HEK293 (cell line): Measurements from ENCODE around the gene FHL2.
A peak's percentile ranks its signal among the peaks of the same experiment; 100 is the strongest.

Experiments used
- GLI4 ChIP-seq: fragments of 450-650 bp; formaldehyde crosslinking; IDR thresholded peaks from 2 replicates; pipeline ENCODE4 v1.5.1; 2016; ENCODE audit warnings: missing biosample characterization, missing genetic modification characterization
- KLF7 ChIP-seq: fragments of 450-650 bp; formaldehyde crosslinking; IDR thresholded peaks from 2 replicates; pipeline ENCODE4 v1.5.1; 2016; ENCODE audit warnings: missing biosample characterization, missing genetic modification characterization, borderline replicate concordance
- PATZ1 ChIP-seq: fragments of 450-650 bp; formaldehyde crosslinking; IDR thresholded peaks from 2 replicates; pipeline ENCODE4 v1.5.1; 2016; ENCODE audit warnings: missing biosample characterization, missing genetic modification characterization
- PRDM10 ChIP-seq: fragments of 450-650 bp; formaldehyde crosslinking; IDR thresholded peaks from 2 replicates; pipeline ENCODE4 v1.5.1; 2016; ENCODE audit warnings: missing biosample characterization, missing genetic modification characterization
- SP7 ChIP-seq: fragments of 450-650 bp; formaldehyde crosslinking; IDR thresholded peaks from 2 replicates; pipeline ENCODE4 v1.5.1; 2016; ENCODE audit warnings: missing biosample characterization, missing genetic modification characterization
- ZBTB17 ChIP-seq: fragments of 450-650 bp; formaldehyde crosslinking; IDR thresholded peaks from 2 replicates; pipeline ENCODE4 v1.5.1; 2016; ENCODE audit warnings: missing biosample characterization, missing genetic modification characterization
- ZBTB48 ChIP-seq: fragments of 450-650 bp; formaldehyde crosslinking; IDR thresholded peaks from 2 replicates; pipeline ENCODE4 v1.5.1; 2016; ENCODE audit warnings: missing biosample characterization, missing genetic modification characterization
- ZBTB7A ChIP-seq: fragments of 450-650 bp; formaldehyde crosslinking; IDR thresholded peaks from 2 replicates; pipeline ENCODE4 v1.5.1; 2016; ENCODE audit warnings: low read depth, missing biosample characterization, missing genetic modification characterization
- ZBTB8A ChIP-seq: fragments of 450-650 bp; formaldehyde crosslinking; IDR thresholded peaks from 2 replicates; pipeline ENCODE4 v1.5.1; 2016; ENCODE audit warnings: missing biosample characterization, missing genetic modification characterization
- ZEB2 ChIP-seq: fragments of 450-650 bp; formaldehyde crosslinking; IDR thresholded peaks from 2 replicates; pipeline ENCODE4 v1.5.1; 2016; ENCODE audit warnings: missing biosample characterization, missing genetic modification characterization
- ZFP37 ChIP-seq: fragments of 450-650 bp; formaldehyde crosslinking; IDR thresholded peaks from 2 replicates; pipeline ENCODE4 v1.5.1; 2016; ENCODE audit warnings: missing biosample characterization, missing genetic modification characterization
- ZNF112 ChIP-seq: fragments of 450-650 bp; formaldehyde crosslinking; IDR thresholded peaks from 2 replicates; pipeline ENCODE4 v1.5.0; 2017; ENCODE audit warnings: missing biosample characterization, missing genetic modification characterization
- ZNF121 ChIP-seq: fragments of 450-650 bp; formaldehyde crosslinking; IDR thresholded peaks from 2 replicates; pipeline ENCODE4 v1.5.1; 2016; ENCODE audit warnings: missing biosample characterization, missing genetic modification characterization
- ZNF148 ChIP-seq: fragments of 450-650 bp; formaldehyde crosslinking; IDR thresholded peaks from 2 replicates; pipeline ENCODE4 v1.5.0; 2017; ENCODE audit warnings: missing biosample characterization, missing genetic modification characterization, borderline replicate concordance
- ZNF335 ChIP-seq: fragments of 450-650 bp; formaldehyde crosslinking; conservative IDR thresholded peaks from 2 replicates; pipeline ENCODE4 v1.5.1; 2016; ENCODE audit warnings: missing biosample characterization, missing genetic modification characterization
- ZNF518A ChIP-seq: fragments of 450-650 bp; formaldehyde crosslinking; conservative IDR thresholded peaks from 2 replicates; pipeline ENCODE4 v1.5.1; 2016; ENCODE audit warnings: low read depth, missing biosample characterization, missing genetic modification characterization
- ZNF600 ChIP-seq: fragments of 450-650 bp; formaldehyde crosslinking; IDR thresholded peaks from 2 replicates; pipeline ENCODE4 v1.5.1; 2016; ENCODE audit warnings: missing biosample characterization, missing genetic modification characterization
- ZNF610 ChIP-seq: fragments of 450-650 bp; formaldehyde crosslinking; IDR thresholded peaks from 2 replicates; pipeline ENCODE4 v1.5.1; 2016; ENCODE audit warnings: missing biosample characterization, missing genetic modification characterization, borderline replicate concordance
- ZNF629 ChIP-seq: fragments of 450-650 bp; formaldehyde crosslinking; IDR thresholded peaks from 2 replicates; pipeline ENCODE4 v1.5.1; 2017; ENCODE audit warnings: missing biosample characterization, missing genetic modification characterization
- ZNF76 ChIP-seq: fragments of 450-650 bp; formaldehyde crosslinking; IDR thresholded peaks from 2 replicates; pipeline ENCODE4; 2016; ENCODE audit warnings: low read depth, missing biosample characterization, missing genetic modification characterization, borderline replicate concordance
- ZNF785 ChIP-seq: fragments of 450-650 bp; formaldehyde crosslinking; IDR thresholded peaks from 2 replicates; pipeline ENCODE4 v1.5.1; 2016; ENCODE audit warnings: missing biosample characterization, missing genetic modification characterization
- ZXDB ChIP-seq: fragments of 450-650 bp; formaldehyde crosslinking; IDR thresholded peaks from 2 replicates; pipeline ENCODE4 v1.5.1; 2016; ENCODE audit warnings: missing biosample characterization, missing genetic modification characterization

The FHL2 gene

GRCh38 chr2:105398336-105399206, at the start of gene FHL2 (continued):
- no peak for TF ChIP-seq ZNF518A (tag by site-specific recombination)
- TF ChIP-seq ZBTB48 (tag by site-specific recombination), result peak; percentile 52; the same call in 1 of the 2 replicates
- TF ChIP-seq ZNF121, result no peak
- peak; percentile 61; the same call in 1 of the 2 replicates for TF ChIP-seq ZBTB8A (tag by site-specific recombination)
- TF ChIP-seq GLI4, result no peak
- no peak for TF ChIP-seq ZNF610 (tag by site-specific recombination)
- no peak for TF ChIP-seq KLF7 (tag by site-specific recombination)
- peak; percentile 73 for TF ChIP-seq PRDM10 (tag by site-specific recombination)
- TF ChIP-seq ZNF76 (tag by site-specific recombination), result 0 out of 2 replicates have a peak, but pooled peaks have one; percentile 20
- peak; percentile 60; the same call in 1 of the 2 replicates for TF ChIP-seq ZNF600 (tag by site-specific recombination)
- TF ChIP-seq PATZ1 (tag by site-specific recombination), result peak; percentile 50
- 0 out of 2 replicates have a peak, but pooled peaks have one; percentile 21 for TF ChIP-seq ZBTB7A (tag by site-specific recombination)
- peak; percentile 61 for TF ChIP-seq ZNF335 (tag by site-specific recombination)
- peak; percentile 69 for TF ChIP-seq ZXDB
- TF ChIP-seq ZNF629 (tag by site-specific recombination), result 0 out of 2 replicates have a peak, but pooled peaks have one; percentile 20
- peak; percentile 12; the same call in 1 of the 2 replicates for TF ChIP-seq SP7 (tag by site-specific recombination)
- TF ChIP-seq ZFP37 (tag by site-specific recombination), result 0 out of 2 replicates have a peak, but pooled peaks have one; percentile 41
- no peak for TF ChIP-seq ZNF148 (tag by site-specific recombination)
- 0 out of 2 replicates have a peak, but pooled peaks have one; percentile 21 for TF ChIP-seq ZEB2
- TF ChIP-seq ZNF785 (tag by site-specific recombination), result no peak
- peak; percentile 57 for TF ChIP-seq ZBTB17 (tag by site-specific recombination)
- TF ChIP-seq ZNF112 (tag by site-specific recombination), result no peak
